Mononuclear cell (primary cell): ENCODE measurements around the gene EIF5. TPM values are rescaled to one million over a fixed set of nuclear protein-coding genes. Genes with fewer than 3 reads are reported as not detected.

ENCODE experiments used
- H3K27me3 ChIP-seq: 2 replicates; pipeline ENCODE4 v1.6.0; 2011; ENCODE audit warnings: low read length, control low read depth; ENCODE audit not compliant: insufficient read depth
- H3K4me1 ChIP-seq: 2 replicates; pipeline ENCODE4 v1.5.1; 2011; ENCODE audit warnings: mild to moderate bottlenecking, low read length, control low read depth; ENCODE audit not compliant: insufficient read depth
- H3K4me3 ChIP-seq: 2 replicates; pipeline ENCODE4 v1.5.1; 2011; ENCODE audit warnings: mild to moderate bottlenecking, low read length, moderate library complexity
- H3K9me3 ChIP-seq: 2 replicates; pipeline ENCODE4 v1.5.1; 2011; ENCODE audit warnings: low read depth, mild to moderate bottlenecking, control low read depth, low read length
- total RNA-seq: library from RNA; depleted of rRNA; stranded (reverse); fragments of >200 nt; gene quantifications from one replicate; pipeline ENCODE4 v1.2.3, GENCODE V29; 2012

The EIF5 gene
- total RNA-seq, 1 donor = 509 TPM

DNA sequence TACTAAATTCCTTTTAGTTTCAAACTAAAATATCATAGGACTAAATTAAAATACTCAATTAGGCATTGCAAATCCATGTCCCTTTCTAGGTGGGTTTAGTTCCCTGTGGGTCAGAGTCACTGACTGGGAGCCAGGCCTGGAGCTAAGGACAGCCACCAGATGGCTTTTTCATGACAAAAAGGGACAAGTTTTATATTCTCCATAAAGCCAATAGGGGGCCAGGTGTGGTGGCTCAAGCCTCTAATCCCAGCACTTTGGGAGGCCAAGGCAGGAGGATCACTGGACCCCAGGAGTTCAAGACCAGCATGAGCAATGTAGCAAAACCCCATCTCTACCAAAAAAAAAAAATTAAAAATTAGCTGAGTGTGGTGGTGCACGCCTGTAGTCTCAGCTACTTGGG is 35.4 kb upstream of the EIF5 start:
- no peaks in the 10 kb centered on the region for H3K9me3 ChIP-seq
- no peak overlapping the region for H3K4me3 ChIP-seq
- peaks cover 3% of the 10 kb centered on the region for H3K4me1 ChIP-seq
- no peaks in the 10 kb centered on the region for H3K27me3 ChIP-seq

DNA sequence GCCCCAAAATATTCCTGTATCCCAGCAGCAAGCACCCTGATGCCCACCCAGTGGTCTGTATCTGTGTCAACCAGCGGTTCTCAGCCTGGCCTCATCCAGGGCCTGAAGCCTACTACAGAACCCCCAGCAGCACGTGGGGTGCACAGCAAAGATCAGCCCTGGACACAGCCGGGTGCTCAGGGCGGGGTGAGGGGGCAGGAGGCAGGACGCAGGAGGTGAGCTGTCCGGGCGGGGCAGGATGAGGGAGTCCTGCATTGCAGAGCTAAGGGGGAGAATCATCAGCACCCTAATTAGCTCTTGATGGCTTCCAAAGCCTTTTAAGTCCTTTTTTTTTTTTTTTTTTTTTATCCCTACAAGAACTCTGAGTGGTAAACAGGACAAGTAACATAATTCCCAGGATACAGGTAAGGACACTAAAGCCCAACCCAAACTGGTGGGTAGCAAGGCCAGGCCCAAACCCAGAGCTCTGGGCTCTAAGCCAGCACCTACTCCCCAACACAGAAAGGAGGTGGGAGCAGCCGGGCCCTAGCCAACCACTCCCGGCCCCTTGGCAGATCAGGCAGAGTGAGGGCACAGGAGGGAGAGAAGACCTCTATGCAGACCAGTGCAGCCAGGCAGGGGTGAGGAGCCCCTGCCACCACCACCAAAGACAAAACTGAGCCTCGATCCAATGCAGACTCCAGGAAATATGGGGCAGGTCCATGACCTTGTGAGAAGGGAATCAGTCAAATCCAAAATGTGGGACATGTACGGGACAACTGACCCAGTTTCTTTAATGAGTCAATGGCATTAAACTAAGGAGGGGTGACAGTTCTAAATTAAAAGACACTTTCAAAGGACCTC is 32.3 kb upstream of the EIF5 start:
- Histone ChIP-seq H3K4me1 (peaks cover 3% of the 10 kb centered on the region), H3K4me3 (no peak overlapping the region), H3K27me3 (no peaks in the 10 kb centered on the region), H3K9me3 (no peaks in the 10 kb centered on the region)

DNA sequence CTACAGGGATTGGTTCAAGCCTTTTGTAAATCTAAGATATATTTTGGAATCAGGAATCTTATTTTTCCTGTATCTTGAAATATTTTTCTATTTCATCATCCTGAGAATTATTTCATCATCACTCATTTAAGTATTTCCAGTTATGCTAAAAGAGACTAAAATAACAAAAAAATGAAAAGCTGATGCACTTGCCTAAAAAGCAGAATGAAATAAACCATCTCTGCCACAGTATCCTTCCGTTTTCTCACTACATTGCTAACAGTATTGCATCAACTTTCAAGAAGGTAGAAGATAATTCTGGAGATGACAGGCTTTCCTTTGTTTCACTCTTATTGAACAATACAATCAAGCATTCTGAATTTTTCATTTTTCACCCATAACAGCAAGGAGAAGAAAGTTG is 31.1 kb upstream of the EIF5 start:
- Histone ChIP-seq H3K4me3 (no peak overlapping the region), H3K4me1 (peaks cover 3% of the 10 kb centered on the region), H3K9me3 (no peaks in the 10 kb centered on the region), H3K27me3 (no peaks in the 10 kb centered on the region)

DNA sequence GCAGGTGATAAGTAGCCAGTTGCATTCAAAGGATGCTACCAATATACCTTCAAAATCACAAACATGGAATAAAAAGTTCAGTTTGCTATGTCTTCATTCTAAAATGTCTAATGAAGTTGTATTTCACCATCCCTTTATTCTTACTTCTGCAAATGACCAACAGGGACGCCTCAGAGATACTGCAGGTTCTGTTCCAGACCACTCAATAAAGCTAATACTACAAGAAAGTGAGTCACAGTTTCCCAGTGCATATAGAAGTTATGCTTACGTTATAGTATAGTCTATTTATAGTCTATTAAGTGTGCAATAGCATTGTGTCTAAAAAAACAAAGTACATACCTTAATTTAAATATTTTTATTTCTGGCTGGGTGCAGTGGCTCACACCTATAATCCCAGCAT is 29.3 kb upstream of the EIF5 start:
- no peak overlapping the region for H3K4me3 ChIP-seq
- H3K9me3 ChIP-seq = no peaks in the 10 kb centered on the region
- peaks cover 3% of the 10 kb centered on the region for H3K4me1 ChIP-seq
- H3K27me3 ChIP-seq = no peaks in the 10 kb centered on the region

DNA sequence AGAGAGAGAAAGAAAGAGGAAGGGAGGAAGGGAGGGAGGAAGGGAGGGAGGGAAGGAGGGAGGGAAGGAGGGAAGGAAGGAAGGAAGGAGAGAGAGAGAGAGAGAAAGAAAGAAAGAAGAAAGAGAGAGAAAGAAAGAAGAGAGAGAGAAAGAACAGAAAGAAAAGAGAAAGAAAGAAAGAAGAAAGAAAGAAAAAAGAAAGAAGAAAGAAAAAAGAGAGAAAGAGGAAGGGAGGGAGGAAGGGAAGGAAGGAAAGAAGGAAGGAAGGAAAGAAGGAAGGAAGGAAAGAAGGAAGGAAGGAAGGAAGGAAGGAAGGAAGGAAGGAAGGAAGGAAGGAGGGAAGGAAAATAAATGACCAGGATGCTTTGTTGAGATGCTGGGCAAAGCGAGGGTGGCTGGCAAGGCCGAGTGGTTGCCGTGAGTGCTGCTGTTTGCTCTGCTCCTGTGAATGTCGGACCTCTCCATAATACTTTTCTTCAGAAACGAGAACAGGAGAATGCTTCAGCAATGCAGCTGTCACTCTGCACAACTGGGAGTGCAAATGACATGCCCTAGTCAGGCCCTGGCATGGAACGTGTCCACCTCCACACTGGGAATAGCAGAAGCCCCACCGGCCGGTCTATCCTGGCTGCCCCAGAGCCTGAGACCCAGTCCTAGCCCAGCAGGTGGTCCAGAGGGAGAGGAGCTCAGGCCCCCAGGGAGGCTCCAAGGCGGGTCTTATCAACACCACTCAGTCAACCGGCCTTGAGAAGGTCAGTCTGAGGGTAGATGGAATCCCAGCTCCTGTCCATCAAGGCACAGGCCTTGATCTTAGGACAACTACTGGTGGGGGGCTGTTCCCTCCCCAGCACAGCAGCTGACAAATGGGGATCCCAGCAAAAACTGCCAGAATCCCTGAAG is 25.1 kb upstream of the EIF5 start:
- Histone ChIP-seq H3K27me3 (no peaks in the 10 kb centered on the region), H3K9me3 (no peaks in the 10 kb centered on the region), H3K4me1 (no peaks in the 10 kb centered on the region), H3K4me3 (no peak overlapping the region)

DNA sequence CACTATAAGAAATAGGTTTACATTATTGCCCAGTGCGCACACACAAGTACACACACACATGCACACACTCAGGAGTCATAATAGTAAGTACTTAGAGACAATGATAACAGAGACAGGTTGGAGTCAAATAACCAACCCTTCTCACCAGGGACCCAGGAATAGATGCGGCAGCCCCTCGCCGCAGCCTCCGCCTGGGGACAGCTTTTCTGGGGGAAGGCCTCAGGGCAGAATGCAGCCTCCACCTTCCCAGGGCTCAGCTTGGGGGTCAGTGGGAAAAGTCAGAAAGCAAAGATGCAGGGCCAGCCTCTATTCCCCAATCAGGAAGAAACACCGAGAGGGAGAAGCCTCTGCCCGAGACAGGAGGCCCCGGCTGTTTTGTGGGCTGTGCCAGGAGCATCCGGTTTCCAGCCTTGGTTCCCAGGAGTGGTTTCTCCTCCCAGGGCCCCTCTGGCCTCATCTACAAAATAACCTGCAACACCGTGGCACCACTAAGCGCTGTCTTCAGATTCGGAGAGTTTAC is 23.4 kb upstream of the EIF5 start:
- Histone ChIP-seq H3K4me3 (no peak overlapping the region), H3K4me1 (no peaks in the 10 kb centered on the region), H3K27me3 (no peaks in the 10 kb centered on the region), H3K9me3 (no peaks in the 10 kb centered on the region)

DNA sequence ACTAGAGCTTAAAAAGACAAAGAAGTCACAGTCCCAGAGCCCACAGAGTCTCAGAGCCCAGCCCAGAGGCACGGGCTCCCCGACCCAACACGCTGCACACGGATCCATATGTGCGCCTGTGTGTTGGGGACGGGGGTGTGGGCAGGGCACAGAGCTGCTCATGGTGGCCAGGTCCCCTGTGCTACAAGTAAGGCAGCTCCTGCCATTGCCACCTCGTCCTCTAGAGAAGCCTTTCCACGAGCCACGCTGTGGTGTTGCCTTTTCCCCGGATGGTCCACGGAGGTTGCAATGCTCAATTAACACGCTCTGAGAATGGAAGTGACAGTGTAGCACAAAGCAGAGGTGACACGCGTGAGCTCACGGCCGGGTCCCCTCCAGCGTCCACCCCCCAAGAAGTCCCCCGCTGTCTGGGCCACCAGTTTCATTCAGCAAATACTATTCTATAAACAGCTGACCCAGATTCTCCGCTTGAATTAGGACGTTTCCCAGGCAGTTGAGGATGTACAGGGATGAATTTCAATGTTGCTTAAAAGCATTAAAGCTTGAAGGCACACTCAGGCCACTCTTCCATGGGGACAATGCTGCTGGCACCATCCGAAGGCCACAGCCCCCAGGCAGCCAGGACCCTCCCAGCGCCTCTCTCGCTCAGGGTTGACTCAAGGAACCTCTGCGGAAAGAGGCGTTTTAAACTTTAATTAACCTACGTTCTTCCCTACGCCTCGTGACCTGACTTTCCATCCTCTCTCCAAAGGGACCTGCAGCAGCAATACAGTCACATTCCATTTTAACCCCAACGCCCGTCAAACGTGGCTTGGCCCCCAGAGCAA is 22.7 kb upstream of the EIF5 start:
- H3K4me3 ChIP-seq = no peak overlapping the region
- H3K4me1 ChIP-seq = no peaks in the 10 kb centered on the region
- H3K9me3 ChIP-seq = no peaks in the 10 kb centered on the region
- H3K27me3 ChIP-seq = no peaks in the 10 kb centered on the region

DNA sequence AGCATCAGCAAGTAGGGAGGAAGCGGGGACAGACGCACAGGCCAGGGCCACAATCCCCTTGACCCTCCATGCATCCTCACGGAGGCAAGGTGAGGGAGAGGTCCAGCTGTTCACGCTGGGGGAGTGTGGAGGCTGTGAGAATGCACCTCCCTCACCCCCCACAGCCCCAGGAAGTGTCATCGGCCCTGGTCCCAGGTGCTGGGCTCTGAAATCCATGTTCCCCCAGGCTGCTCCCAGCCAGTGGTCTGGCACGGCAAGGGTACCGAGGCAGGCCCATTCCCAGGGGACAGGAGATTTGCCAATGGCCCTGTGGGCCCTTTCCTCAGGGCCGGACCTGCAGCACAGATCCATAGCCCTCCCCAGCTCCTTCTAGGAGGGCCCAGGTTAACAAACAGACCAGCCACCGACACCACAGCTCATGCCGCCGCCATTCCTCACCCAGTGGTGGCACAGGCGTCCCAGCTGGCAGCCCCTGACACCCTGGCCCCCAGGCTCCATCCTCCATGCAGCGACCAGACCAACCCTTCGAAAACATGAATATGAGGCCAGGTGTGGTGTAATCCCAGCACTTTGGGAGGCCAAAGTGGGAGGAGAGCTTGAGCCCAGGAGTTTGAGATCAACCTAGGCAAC is 21.9 kb upstream of the EIF5 start:
- Histone ChIP-seq H3K27me3 (no peaks in the 10 kb centered on the region), H3K4me1 (no peaks in the 10 kb centered on the region), H3K4me3 (no peak overlapping the region), H3K9me3 (no peaks in the 10 kb centered on the region)

DNA sequence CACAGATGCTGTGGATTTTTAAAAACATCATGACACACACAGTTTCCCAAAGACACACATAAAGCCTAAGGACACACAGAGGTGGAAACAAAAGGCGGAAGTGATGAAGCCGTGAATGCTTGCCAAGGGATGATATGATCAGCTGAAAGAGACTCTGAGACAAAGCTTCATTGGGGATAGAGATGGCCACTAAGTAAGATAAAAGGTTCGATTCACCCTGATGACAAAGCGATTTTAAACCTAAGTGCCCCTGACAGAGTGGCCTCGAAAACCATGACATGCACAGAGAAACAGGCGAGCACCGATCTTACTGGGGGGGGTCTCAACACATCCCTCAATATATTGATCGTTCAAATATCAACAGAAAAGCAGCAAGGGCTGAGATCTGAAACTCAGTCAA is 20.3 kb upstream of the EIF5 start:
- no peaks in the 10 kb centered on the region for H3K9me3 ChIP-seq
- H3K27me3 ChIP-seq = no peaks in the 10 kb centered on the region
- H3K4me3 ChIP-seq = no peak overlapping the region
- H3K4me1 ChIP-seq = peaks cover 4% of the 10 kb centered on the region

DNA sequence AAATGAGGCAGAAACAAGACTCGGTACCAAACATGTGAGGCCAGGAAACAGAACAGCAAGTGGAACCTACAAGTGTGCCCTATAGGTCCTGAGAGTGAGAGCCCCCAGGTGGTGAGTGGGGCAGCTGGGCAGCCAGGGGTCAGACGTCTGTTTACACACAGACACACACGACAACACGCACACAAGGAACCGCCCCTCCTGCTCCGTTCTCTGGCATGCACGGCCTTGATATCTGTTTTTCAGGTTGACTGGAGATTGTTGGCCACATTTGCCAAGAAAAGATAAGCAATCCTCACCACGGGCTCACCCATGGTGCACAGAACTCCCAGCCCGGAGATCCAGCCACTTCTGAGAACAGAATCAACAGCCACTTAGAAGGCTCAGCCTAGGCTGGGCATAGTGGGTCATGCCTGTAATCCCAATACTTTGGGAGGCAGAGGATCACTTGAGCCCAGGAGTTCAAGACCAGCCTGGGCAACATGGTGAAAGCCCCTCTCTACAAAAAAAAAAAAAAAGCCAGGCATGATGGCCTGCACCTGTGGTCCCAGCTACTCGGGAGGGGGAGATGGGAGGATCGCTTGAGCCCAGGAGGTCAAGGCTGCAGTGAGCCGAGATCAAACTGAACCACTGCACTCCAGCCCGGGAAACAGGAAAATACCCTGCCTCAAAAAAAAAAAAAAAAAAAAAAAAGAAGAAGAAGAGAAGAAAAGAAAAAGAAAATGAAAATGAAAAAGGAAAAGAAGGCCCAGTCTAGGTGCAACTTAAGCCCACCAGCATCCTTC is 19.4 kb upstream of the EIF5 start:
- H3K9me3 ChIP-seq = no peaks in the 10 kb centered on the region
- H3K27me3 ChIP-seq = no peaks in the 10 kb centered on the region
- peaks cover 4% of the 10 kb centered on the region for H3K4me1 ChIP-seq
- H3K4me3 ChIP-seq = no peak overlapping the region

DNA sequence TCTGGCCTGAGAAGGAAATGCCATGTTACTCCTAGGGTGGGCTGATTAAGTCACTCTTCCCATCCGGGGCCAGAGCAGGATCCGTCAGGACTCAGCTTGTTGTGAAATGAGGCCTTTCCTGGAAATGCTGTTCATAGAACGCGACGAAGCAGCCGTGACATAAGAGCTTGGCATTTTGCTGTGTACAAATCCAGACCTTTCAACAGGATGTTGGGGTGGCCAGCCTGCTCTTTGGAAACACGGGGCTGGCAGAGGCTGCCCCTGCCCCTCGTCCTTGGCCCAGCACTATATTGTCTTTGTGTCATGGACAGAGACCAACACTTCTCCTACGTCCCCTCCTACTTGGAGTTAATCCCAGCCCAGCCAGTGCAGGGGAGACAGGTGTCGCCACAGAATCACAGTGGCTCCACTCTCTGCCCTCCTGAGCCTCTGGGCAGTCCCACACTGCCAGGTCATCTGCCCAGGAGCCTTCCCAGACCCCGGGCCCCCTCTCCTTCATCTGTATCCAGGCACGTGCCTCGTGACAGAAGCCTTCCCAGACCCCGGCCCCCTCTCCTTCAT is 18.6 kb upstream of the EIF5 start:
- no peaks in the 10 kb centered on the region for H3K9me3 ChIP-seq
- H3K4me1 ChIP-seq = peaks cover 4% of the 10 kb centered on the region
- no peaks in the 10 kb centered on the region for H3K27me3 ChIP-seq
- no peak overlapping the region for H3K4me3 ChIP-seq

DNA sequence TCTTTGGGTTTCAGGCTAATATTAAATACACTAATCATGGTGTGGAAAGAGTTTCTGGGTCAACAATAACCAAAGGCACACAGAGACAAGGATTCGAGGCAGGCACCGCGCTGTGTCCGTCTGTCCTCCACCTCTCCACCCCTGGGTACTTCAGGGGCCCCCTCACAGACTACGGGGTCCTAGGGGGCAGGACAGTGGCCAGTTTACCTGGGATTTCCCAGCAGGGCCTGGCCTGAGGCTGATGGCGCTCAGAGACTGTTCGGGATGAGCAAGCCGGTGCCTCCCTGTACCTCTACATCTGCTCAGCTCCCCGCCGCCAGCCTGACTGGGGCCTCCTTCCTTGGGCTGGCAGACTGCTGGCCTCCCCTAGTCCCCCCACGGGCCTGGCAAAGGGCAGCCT is 18.1 kb upstream of the EIF5 start:
- no peaks in the 10 kb centered on the region for H3K9me3 ChIP-seq
- H3K4me1 ChIP-seq = peaks cover 4% of the 10 kb centered on the region
- no peak overlapping the region for H3K4me3 ChIP-seq
- no peaks in the 10 kb centered on the region for H3K27me3 ChIP-seq

DNA sequence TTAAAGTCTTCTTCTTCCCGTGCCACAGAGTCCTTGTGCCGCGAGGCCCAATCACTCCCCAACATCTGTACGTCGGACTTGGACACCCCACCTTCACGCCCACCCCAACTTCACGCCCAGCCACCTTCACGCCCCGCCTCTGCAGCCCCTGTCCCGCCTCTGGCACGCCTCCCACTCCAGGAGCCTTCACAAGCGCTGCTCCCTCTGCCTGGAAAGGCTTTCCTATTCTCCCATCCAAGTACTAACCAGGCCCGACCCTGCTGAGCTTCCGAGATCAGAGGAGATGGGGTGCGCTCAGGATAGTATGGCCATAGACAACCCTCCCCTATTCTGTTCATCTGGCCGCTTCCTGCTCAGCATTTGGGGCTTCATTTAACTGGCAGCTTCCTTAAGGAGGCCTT is 17.3 kb upstream of the EIF5 start:
- peaks cover 4% of the 10 kb centered on the region for H3K4me1 ChIP-seq
- H3K27me3 ChIP-seq = no peaks in the 10 kb centered on the region
- H3K9me3 ChIP-seq = no peaks in the 10 kb centered on the region
- no peak overlapping the region for H3K4me3 ChIP-seq
